Measurements from ENCODE around the gene ARID5A. TPM values are rescaled to one million over a fixed set of nuclear protein-coding genes. Genes with fewer than 3 reads are reported as not detected.

Gene ARID5A
- polyA plus RNA-seq, 4 donors: 2.9 to 15.2 (median 7.8) TPM

- H3K27ac ChIP-seq (ENCODE audit: low read depth in 1 of 3, low read length in 2 of 3): peak overlapping the region in 2 of 3 donors; percentile 34 to 86
- no peaks in the 10 kb centered on the region for H3K36me3 ChIP-seq (ENCODE audit: control insufficient read depth in 3 of 3, insufficient read depth in 2 of 3, low read depth in 1 of 3, low read length in 3 of 3)
- peaks cover 0 to 24% (median 9%) of the 10 kb centered on the region in 3 donors for H3K4me1 ChIP-seq (ENCODE audit: control insufficient read depth in 3 of 3, insufficient read depth in 2 of 3, low read depth in 1 of 3, low read length in 2 of 3)
- no peak for DNase-seq
- no peak overlapping the region for H3K4me3 ChIP-seq (ENCODE audit: low read depth in 1 of 3, low read length in 3 of 3)
- peaks cover 0 to 16% (median 0%) of the 10 kb centered on the region in 3 donors for H3K27me3 ChIP-seq (ENCODE audit: control insufficient read depth in 3 of 3, insufficient read depth in 3 of 3, low read length in 3 of 3)
- no peaks in the 10 kb centered on the region for H3K9me3 ChIP-seq (ENCODE audit: control insufficient read depth in 2 of 2, insufficient read depth in 1 of 2, low read depth in 1 of 2, low read length in 1 of 2)
- WGBS, 3 donors: 82 to 93% (median 90%) methylated on average over 7 of the region's 7 CpGs
- no peak for FAIRE-seq
Observed at GRCh38 chr2:96532641-96533291, 3.8 kb upstream of the ARID5A start.

DNA sequence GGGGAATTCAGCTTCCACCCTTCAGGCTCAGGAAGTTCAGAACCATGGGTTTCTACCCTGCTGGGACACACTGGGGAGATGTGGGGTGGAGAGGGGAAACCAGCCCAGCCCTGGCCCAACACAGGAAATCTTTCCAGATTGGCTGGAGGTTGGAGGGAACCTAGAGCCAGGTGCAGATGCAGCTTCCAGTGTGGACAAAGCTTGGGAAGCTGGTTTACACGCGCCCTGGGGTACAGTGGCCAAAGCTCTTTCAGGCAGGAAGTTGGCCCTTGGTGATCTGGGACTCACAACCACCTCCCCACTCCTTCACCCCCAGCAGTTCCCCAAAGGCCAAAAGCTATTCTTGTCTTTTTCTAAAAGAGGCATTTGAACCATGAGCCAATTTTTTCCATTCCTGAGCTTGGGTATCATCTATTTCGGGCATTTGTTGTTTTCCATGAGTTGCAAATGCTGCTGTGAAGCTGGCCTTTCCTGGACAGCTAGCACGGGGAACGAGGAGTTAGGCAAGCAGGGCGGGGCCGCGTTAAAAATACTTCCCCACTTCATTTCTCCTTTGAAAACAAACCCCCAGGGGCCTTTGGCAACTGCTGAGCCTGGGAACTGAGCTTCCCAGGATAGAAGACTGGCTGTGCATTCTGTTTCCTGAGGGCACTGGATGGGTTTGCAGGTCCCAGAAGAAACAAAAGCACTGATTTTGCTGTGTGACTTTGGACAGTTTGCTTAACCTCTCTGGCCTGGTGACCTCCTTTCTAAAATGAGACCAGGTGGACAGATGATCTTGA lies 3.1 kb upstream of the ARID5A start:
- FAIRE-seq (no peak), DNase-seq (no peak)
- H3K36me3 ChIP-seq (ENCODE audit: control insufficient read depth in 3 of 3, insufficient read depth in 2 of 3, low read depth in 1 of 3, low read length in 3 of 3): no peaks in the 10 kb centered on the region

DNA sequence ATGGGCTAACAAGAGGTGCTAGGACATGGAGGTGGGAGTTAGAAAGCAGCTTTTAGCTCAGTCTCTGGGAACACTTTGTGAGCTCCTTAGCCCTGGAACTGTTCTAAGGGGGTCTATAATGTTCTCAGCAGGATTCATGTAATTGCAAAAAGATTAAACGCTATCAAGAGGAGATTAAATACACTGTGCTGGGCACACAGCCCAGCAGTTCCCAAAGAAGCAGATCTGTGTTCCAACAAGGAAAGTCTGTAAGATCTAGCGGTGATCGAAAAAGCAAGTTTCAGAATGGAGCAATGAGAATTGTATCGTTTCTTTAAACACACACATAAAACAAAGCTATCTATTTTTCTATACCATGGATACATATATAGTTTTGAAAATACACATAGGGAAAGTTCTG lies 2.4 kb upstream of the ARID5A start:
- DNase-seq: no peak
- H3K4me3 ChIP-seq (ENCODE audit: low read depth in 1 of 3, low read length in 3 of 3): no peak overlapping the region
- 18 to 53% (median 50%) methylated on average over 4 of the region's 4 CpGs for WGBS, 3 donors
- H3K4me1 ChIP-seq (ENCODE audit: control insufficient read depth in 3 of 3, insufficient read depth in 2 of 3, low read depth in 1 of 3, low read length in 2 of 3): peaks cover 0 to 29% (median 9%) of the 10 kb centered on the region in 3 donors
- peaks cover 0 to 23% (median 0%) of the 10 kb centered on the region in 3 donors for H3K27me3 ChIP-seq (ENCODE audit: control insufficient read depth in 3 of 3, insufficient read depth in 3 of 3, low read length in 3 of 3)
- H3K9me3 ChIP-seq (ENCODE audit: control insufficient read depth in 2 of 2, insufficient read depth in 1 of 2, low read depth in 1 of 2, low read length in 1 of 2): no peaks in the 10 kb centered on the region
- peak overlapping the region in 1 of 3 donors; percentile 86 for H3K27ac ChIP-seq (ENCODE audit: low read depth in 1 of 3, low read length in 2 of 3)
- FAIRE-seq: no peak
- peaks cover 0 to 3% (median 0%) of the 10 kb centered on the region in 3 donors for H3K36me3 ChIP-seq (ENCODE audit: control insufficient read depth in 3 of 3, insufficient read depth in 2 of 3, low read depth in 1 of 3, low read length in 3 of 3)

More for the DNA sequence above, 3.1 kb upstream of the ARID5A start:
- H3K27me3 ChIP-seq (ENCODE audit: control insufficient read depth in 3 of 3, insufficient read depth in 3 of 3, low read length in 3 of 3): peaks cover 0 to 16% (median 0%) of the 10 kb centered on the region in 3 donors
- no peak overlapping the region for H3K4me3 ChIP-seq (ENCODE audit: low read depth in 1 of 3, low read length in 3 of 3)
- no peaks in the 10 kb centered on the region for H3K9me3 ChIP-seq (ENCODE audit: control insufficient read depth in 2 of 2, insufficient read depth in 1 of 2, low read depth in 1 of 2, low read length in 1 of 2)
- 45 to 49% (median 47%) methylated on average over 8 of the region's 8 CpGs for WGBS, 3 donors
- H3K27ac ChIP-seq (ENCODE audit: low read depth in 1 of 3, low read length in 2 of 3): peak overlapping the region in 1 of 3 donors; percentile 86
- peaks cover 0 to 28% (median 9%) of the 10 kb centered on the region in 3 donors for H3K4me1 ChIP-seq (ENCODE audit: control insufficient read depth in 3 of 3, insufficient read depth in 2 of 3, low read depth in 1 of 3, low read length in 2 of 3)

GRCh38 chr2:96534701-96535181 lies 1.8 kb upstream of the ARID5A start:
- WGBS, 3 donors: 33 to 55% (median 33%) methylated on average over 5 of the region's 5 CpGs

DNA sequence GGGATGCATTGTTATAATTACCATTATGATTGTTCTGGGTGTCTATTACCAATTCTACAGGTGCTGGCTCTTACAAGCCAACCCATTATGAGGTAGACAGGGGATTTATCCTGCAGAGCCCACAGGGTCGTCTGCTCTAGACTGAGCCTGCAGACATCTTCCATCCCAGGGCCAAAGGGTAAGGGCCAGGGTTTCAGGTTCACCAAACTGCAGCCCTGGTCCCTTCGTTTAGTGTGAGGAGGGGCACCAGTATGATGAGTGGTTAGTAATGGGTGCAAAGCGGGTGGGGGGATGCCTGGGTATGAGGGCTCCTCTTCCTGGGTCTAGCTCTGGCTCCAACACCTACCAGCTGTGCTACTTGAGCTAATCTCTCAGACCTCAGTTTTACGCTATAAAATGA lies 1.2 kb upstream of the ARID5A start:
- 74 to 92% (median 81%) methylated on average over 4 of the region's 4 CpGs for WGBS, 3 donors
- no peak overlapping the region for H3K27ac ChIP-seq (ENCODE audit: low read depth in 1 of 3, low read length in 2 of 3)
- peaks cover 0 to 29% (median 12%) of the 10 kb centered on the region in 3 donors for H3K4me1 ChIP-seq (ENCODE audit: control insufficient read depth in 3 of 3, insufficient read depth in 2 of 3, low read depth in 1 of 3, low read length in 2 of 3)
- DNase-seq (no peak), FAIRE-seq (no peak)
- no peak overlapping the region for H3K4me3 ChIP-seq (ENCODE audit: low read depth in 1 of 3, low read length in 3 of 3)
- H3K36me3 ChIP-seq (ENCODE audit: control insufficient read depth in 3 of 3, insufficient read depth in 2 of 3, low read depth in 1 of 3, low read length in 3 of 3): peaks cover 0 to 3% (median 0%) of the 10 kb centered on the region in 3 donors
- H3K27me3 ChIP-seq (ENCODE audit: control insufficient read depth in 3 of 3, insufficient read depth in 3 of 3, low read length in 3 of 3): peaks cover 0 to 26% (median 0%) of the 10 kb centered on the region in 3 donors
- no peaks in the 10 kb centered on the region for H3K9me3 ChIP-seq (ENCODE audit: control insufficient read depth in 2 of 2, insufficient read depth in 1 of 2, low read depth in 1 of 2, low read length in 1 of 2)

More at GRCh38 chr2:96534701-96535181, 1.8 kb upstream of the ARID5A start:
- DNase-seq (no peak), FAIRE-seq (no peak)
- Histone ChIP-seq H3K4me3 (ENCODE audit: low read depth in 1 of 3, low read length in 3 of 3) (no peak overlapping the region), H3K36me3 (ENCODE audit: control insufficient read depth in 3 of 3, insufficient read depth in 2 of 3, low read depth in 1 of 3, low read length in 3 of 3) (peaks cover 0 to 3% (median 0%) of the 10 kb centered on the region in 3 donors), H3K9me3 (ENCODE audit: control insufficient read depth in 2 of 2, insufficient read depth in 1 of 2, low read depth in 1 of 2, low read length in 1 of 2) (no peaks in the 10 kb centered on the region), H3K27me3 (ENCODE audit: control insufficient read depth in 3 of 3, insufficient read depth in 3 of 3, low read length in 3 of 3) (peaks cover 0 to 26% (median 0%) of the 10 kb centered on the region in 3 donors), H3K4me1 (ENCODE audit: control insufficient read depth in 3 of 3, insufficient read depth in 2 of 3, low read depth in 1 of 3, low read length in 2 of 3) (peaks cover 0 to 29% (median 12%) of the 10 kb centered on the region in 3 donors), H3K27ac (ENCODE audit: low read depth in 1 of 3, low read length in 2 of 3) (no peak overlapping the region)

- no peak for FAIRE-seq
- no peaks in the 10 kb centered on the region for H3K9me3 ChIP-seq (ENCODE audit: control insufficient read depth in 2 of 2, insufficient read depth in 1 of 2, low read depth in 1 of 2, low read length in 1 of 2)
- 0 to 1% (median 0%) methylated on average over 48 to 61 of the region's 61 CpGs for WGBS, 3 donors
- peaks cover 0 to 23% (median 11%) of the 10 kb centered on the region in 3 donors for H3K4me1 ChIP-seq (ENCODE audit: control insufficient read depth in 3 of 3, insufficient read depth in 2 of 3, low read depth in 1 of 3, low read length in 2 of 3)
- DNase-seq: peak; percentile 65 to 82
- H3K4me3 ChIP-seq (ENCODE audit: low read depth in 1 of 3, low read length in 3 of 3): peak overlapping the region; percentile 63 to 85 (median 78)
- H3K27me3 ChIP-seq (ENCODE audit: control insufficient read depth in 3 of 3, insufficient read depth in 3 of 3, low read length in 3 of 3): peaks cover 0 to 23% (median 0%) of the 10 kb centered on the region in 3 donors
- H3K27ac ChIP-seq (ENCODE audit: low read depth in 1 of 3, low read length in 2 of 3): peak overlapping the region; percentile 59 to 92 (median 82)
- peaks cover 0 to 5% (median 0%) of the 10 kb centered on the region in 3 donors for H3K36me3 ChIP-seq (ENCODE audit: control insufficient read depth in 3 of 3, insufficient read depth in 2 of 3, low read depth in 1 of 3, low read length in 3 of 3)
Observed at GRCh38 chr2:96537066-96537733, 648 bp downstream of the ARID5A start.

DNA sequence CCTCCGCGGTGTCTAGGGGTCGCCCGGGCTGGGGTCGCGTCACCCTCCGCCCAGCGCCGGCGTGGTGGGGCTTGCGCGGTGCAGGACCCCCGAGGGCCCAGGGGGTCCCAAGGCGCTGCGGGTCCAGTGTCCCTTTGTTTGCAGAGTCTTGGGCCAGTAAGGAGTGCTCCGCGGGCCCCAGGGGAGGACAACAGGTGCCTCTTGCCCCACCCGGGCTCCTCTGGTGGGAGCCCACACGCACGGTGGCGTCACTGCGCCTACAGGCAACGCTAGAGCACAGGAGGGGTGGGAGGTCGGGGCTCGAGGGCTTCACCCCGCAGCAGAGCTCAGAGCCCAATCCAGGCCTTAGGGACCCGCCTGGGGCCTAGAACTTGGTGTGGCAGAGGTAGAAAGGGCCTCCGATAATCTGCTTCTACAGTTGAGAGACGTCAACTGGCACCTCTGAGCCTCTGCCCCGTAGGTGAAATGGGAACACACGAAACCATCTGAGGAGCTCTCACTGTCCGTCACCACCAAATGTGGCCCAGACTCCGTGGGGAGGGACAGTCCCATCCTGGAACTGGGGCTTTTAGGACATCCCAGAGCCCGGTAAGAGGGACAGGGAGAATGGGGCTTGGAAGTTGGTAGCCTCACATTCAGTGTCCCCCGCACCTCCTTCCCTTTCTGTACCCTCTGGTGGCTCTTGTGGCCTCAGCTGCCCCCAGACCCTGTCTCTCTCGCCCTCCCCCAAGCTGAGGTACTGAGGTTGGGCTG lies 1.4 kb downstream of the ARID5A start:
- Histone ChIP-seq H3K27ac (ENCODE audit: low read depth in 1 of 3, low read length in 2 of 3) (peak overlapping the region in 2 of 3 donors; percentile 82 to 92), H3K9me3 (ENCODE audit: control insufficient read depth in 2 of 2, insufficient read depth in 1 of 2, low read depth in 1 of 2, low read length in 1 of 2) (no peaks in the 10 kb centered on the region), H3K36me3 (ENCODE audit: control insufficient read depth in 3 of 3, insufficient read depth in 2 of 3, low read depth in 1 of 3, low read length in 3 of 3) (peaks cover 0 to 7% (median 0%) of the 10 kb centered on the region in 3 donors), H3K27me3 (ENCODE audit: control insufficient read depth in 3 of 3, insufficient read depth in 3 of 3, low read length in 3 of 3) (peaks cover 0 to 23% (median 0%) of the 10 kb centered on the region in 3 donors), H3K4me3 (ENCODE audit: low read depth in 1 of 3, low read length in 3 of 3) (peak overlapping the region; percentile 63 to 85 (median 78)), H3K4me1 (ENCODE audit: control insufficient read depth in 3 of 3, insufficient read depth in 2 of 3, low read depth in 1 of 3, low read length in 2 of 3) (peaks cover 0 to 17% (median 5%) of the 10 kb centered on the region in 3 donors)
- 14 to 34% (median 25%) methylated on average over 32 to 36 of the region's 36 CpGs for WGBS, 3 donors
- DNase-seq (no peak), FAIRE-seq (no peak)
